ENCODE results near the gene HELZ. TPM values are rescaled to one million over a fixed set of nuclear protein-coding genes. Genes with fewer than 3 reads are reported as not detected.

The HELZ gene
- polyA plus RNA-seq, 3 donors: 24.8 to 44.1 (median 39.9) TPM

DNA sequence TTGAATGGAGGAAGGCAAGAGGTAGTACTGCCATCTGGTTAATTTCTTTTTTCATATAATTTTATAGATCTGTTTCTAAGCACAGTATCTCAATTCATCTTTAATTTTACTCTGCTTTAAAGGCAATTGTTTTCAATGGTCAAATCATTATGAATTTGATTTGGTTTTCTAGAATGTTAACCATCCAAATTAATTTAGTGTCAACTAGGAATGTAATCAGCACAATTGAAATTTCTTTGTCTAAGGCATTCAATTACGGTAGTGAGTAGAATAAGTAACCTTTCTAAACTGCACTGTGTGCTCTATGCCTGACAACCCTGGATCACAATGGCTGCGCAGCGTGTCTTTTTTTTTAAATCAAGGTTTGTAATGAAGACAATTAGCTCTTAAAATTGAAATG is 156.4 kb downstream of the HELZ start:
- intact Hi-C loops (cut with micrococcal nuclease): no loop called here
- H3K4me3 Mint-ChIP-seq: no peak overlapping the region
- no peak overlapping the region for H2AFZ ChIP-seq (ENCODE audit: insufficient read depth, low read depth, low read length, poor library complexity, severe bottlenecking)

DNA sequence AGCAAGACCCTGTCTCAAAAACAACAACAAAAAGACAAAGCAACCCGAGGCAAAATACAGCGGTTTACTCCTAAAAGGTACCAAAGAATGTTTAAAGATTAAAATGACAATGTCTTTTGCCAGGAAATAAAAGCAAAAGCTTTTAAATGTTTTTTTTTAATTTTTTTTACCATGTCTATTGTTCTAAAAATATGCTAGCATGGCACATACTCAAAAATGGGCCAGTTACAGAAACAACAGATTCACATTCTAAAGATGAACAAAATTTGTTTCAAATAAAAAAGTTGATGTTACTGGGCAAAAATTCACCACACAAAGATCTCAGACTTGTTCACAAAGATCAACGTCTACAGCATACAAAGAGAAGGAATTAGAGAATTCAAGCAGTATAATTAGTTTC is 159.6 kb downstream of the HELZ start:
- H3K36me3 Mint-ChIP-seq: peaks cover 51 to 74% of the 10 kb centered on the region in 2 donors
- H3K27me3 Mint-ChIP-seq (ENCODE audit: low read depth in 3 of 3): peaks cover 0 to 1% (median 0%) of the 10 kb centered on the region in 3 donors
- intact Hi-C loops (cut with micrococcal nuclease): no loop called here
- Histone ChIP-seq H3K9me3 (replicated peaks in 1 of 2; ENCODE audit: control insufficient read depth in 1 of 2, insufficient read depth in 1 of 2, low read length in 2 of 2) (no peaks in the 10 kb centered on the region), H3K4me1 (ENCODE audit: control insufficient read depth in 1 of 2, insufficient read depth in 2 of 2, low read length in 2 of 2) (no peaks in the 10 kb centered on the region), H3K36me3 (replicated peaks in 1 of 2; ENCODE audit: control insufficient read depth in 1 of 2, insufficient read depth in 2 of 2, low read length in 2 of 2) (peaks cover 65 to 93% of the 10 kb centered on the region in 2 donors), H2AFZ (ENCODE audit: insufficient read depth, low read depth, low read length, poor library complexity, severe bottlenecking) (no peak overlapping the region), H3K9ac (ENCODE audit: insufficient read depth, low read length, poor library complexity, severe bottlenecking) (no peak overlapping the region), H3K4me3 (replicated peaks in 1 of 3; ENCODE audit: low read depth in 2 of 3, low read length in 3 of 3) (no peak overlapping the region), H3K27me3 (ENCODE audit: control insufficient read depth in 2 of 2, insufficient read depth in 2 of 2, low read length in 2 of 2) (no peaks in the 10 kb centered on the region), H3K4me2 (replicated peaks; ENCODE audit: extremely low read depth, low read length, poor library complexity, severe bottlenecking) (no peak overlapping the region), H3K27ac (ENCODE audit: low read depth in 1 of 2, low read length in 2 of 2) (no peak overlapping the region), H4K20me1 (ENCODE audit: insufficient read depth, low read length) (peaks cover 92% of the 10 kb centered on the region), H3K79me2 (ENCODE audit: insufficient read depth, low read length) (peaks cover 36% of the 10 kb centered on the region)
- peaks cover 3% of the 10 kb centered on the region for H3K4me1 Mint-ChIP-seq
- H3K4me3 Mint-ChIP-seq: no peak overlapping the region
- H3K9me3 Mint-ChIP-seq: peaks cover 0 to 2% (median 0%) of the 10 kb centered on the region in 7 donors
- TF ChIP-seq, protein P1, sequence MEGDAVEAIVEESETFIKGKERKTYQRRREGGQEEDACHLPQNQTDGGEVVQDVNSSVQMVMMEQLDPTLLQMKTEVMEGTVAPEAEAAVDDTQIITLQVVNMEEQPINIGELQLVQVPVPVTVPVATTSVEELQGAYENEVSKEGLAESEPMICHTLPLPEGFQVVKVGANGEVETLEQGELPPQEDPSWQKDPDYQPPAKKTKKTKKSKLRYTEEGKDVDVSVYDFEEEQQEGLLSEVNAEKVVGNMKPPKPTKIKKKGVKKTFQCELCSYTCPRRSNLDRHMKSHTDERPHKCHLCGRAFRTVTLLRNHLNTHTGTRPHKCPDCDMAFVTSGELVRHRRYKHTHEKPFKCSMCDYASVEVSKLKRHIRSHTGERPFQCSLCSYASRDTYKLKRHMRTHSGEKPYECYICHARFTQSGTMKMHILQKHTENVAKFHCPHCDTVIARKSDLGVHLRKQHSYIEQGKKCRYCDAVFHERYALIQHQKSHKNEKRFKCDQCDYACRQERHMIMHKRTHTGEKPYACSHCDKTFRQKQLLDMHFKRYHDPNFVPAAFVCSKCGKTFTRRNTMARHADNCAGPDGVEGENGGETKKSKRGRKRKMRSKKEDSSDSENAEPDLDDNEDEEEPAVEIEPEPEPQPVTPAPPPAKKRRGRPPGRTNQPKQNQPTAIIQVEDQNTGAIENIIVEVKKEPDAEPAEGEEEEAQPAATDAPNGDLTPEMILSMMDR (IDR thresholded peaks at IDR 0.05): no peak
- no peak overlapping the region for H3K27ac Mint-ChIP-seq
- no CpG with 5 or more reads among the region's 3 CpGs for WGBS (ENCODE audit: insufficient coverage)
- no peak for DNase-seq

More for the DNA sequence above, 156.4 kb downstream of the HELZ start:
- Histone ChIP-seq H3K27me3 (ENCODE audit: control insufficient read depth in 2 of 2, insufficient read depth in 2 of 2, low read length in 2 of 2) (no peaks in the 10 kb centered on the region), H3K27ac (ENCODE audit: low read depth in 1 of 2, low read length in 2 of 2) (no peak overlapping the region), H3K36me3 (replicated peaks in 1 of 2; ENCODE audit: control insufficient read depth in 1 of 2, insufficient read depth in 2 of 2, low read length in 2 of 2) (peaks cover 54 to 91% of the 10 kb centered on the region in 2 donors), H3K4me3 (replicated peaks in 1 of 3; ENCODE audit: low read depth in 2 of 3, low read length in 3 of 3) (no peak overlapping the region), H3K4me1 (ENCODE audit: control insufficient read depth in 1 of 2, insufficient read depth in 2 of 2, low read length in 2 of 2) (no peaks in the 10 kb centered on the region), H3K9me3 (replicated peaks in 1 of 2; ENCODE audit: control insufficient read depth in 1 of 2, insufficient read depth in 1 of 2, low read length in 2 of 2) (no peaks in the 10 kb centered on the region), H3K9ac (ENCODE audit: insufficient read depth, low read length, poor library complexity, severe bottlenecking) (no peak overlapping the region), H3K4me2 (replicated peaks; ENCODE audit: extremely low read depth, low read length, poor library complexity, severe bottlenecking) (no peak overlapping the region), H3K79me2 (ENCODE audit: insufficient read depth, low read length) (peaks cover 52% of the 10 kb centered on the region), H4K20me1 (ENCODE audit: insufficient read depth, low read length) (peaks cover 95% of the 10 kb centered on the region)
- H3K27me3 Mint-ChIP-seq (ENCODE audit: low read depth in 3 of 3): no peaks in the 10 kb centered on the region
- no peak for DNase-seq
- no peak overlapping the region for H3K27ac Mint-ChIP-seq
- TF ChIP-seq, protein P1 (IDR thresholded peaks at IDR 0.05): no peak
- WGBS (ENCODE audit: insufficient coverage): 100% methylated on average over 1 of the region's 3 CpGs
- peaks cover 0 to 2% (median 0%) of the 10 kb centered on the region in 7 donors for H3K9me3 Mint-ChIP-seq
- no peaks in the 10 kb centered on the region for H3K4me1 Mint-ChIP-seq
- peaks cover 50 to 79% of the 10 kb centered on the region in 2 donors for H3K36me3 Mint-ChIP-seq

Measured in CD14-positive monocyte (primary cell).